SK-N-SH (cell line): ENCODE data around the gene F2. TPM values are rescaled to one million over a fixed set of nuclear protein-coding genes. Genes with fewer than 3 reads are reported as not detected.

Experiments
- CTCF ChIA-PET: fragments of 300-600, 350-600 bp; formaldehyde crosslinking; extraction: SDS; loops from one replicate; lab custom pipeline; 2021; lab: Yijun Ruan, JAX
- POLR2A ChIA-PET: fragments of 350-600 bp; sonication (Branson Sonifier 250); formaldehyde crosslinking; extraction: SDS; loops from one replicate; lab custom pipeline; 2020; ENCODE audit warnings: antibody characterized with exemption, inconsistent platforms; lab: Yijun Ruan, JAX
- DNase-seq: peaks from one replicate; pipeline ENCODE4 v3.0.0; 2012
- H2AFZ ChIP-seq: fragments of 200-600 bp; sonication (generic); 2 replicates; pipeline ENCODE4 v1.8.1; 2016; ENCODE audit warnings: antibody characterized with exemption, mild to moderate bottlenecking, low read depth
- H3F3A ChIP-seq: fragments of 200-600 bp; sonication (generic); replicated peaks from 2 replicates; pipeline ENCODE3; 2016; ENCODE audit warnings: antibody characterized with exemption, mild to moderate bottlenecking; ENCODE audit not compliant: insufficient read depth
- H3K27ac ChIP-seq, 2 experiments: fragments of 200-500 bp in 1 of 2; fragments of 200-600 bp in 1 of 2; sonication (Bioruptor generic) in 1 of 2; sonication (generic), shearing (Covaris generic) in 1 of 2; 2 replicates each; pipeline versions ENCODE4 v1.5.1 to v1.6.1; 2014 to 2016; ENCODE audit warnings: low read depth in 2 of 2, inconsistent platforms in 1 of 2, low read length in 1 of 2, mild to moderate bottlenecking in 1 of 2, mixed read lengths in 1 of 2
- H3K27me3 ChIP-seq: fragments of 200-600 bp; sonication (generic), shearing (Covaris generic); 2 replicates; pipeline ENCODE4 v1.6.1; 2016; ENCODE audit warnings: mixed run types; ENCODE audit not compliant: insufficient read depth
- H3K36me3 ChIP-seq, 2 experiments: fragments of 200-500 bp in 1 of 2; fragments of 200-600 bp in 1 of 2; sonication (Bioruptor generic) in 1 of 2; sonication (generic) in 1 of 2; replicated peaks in 1 of 2; 2 replicates each; pipeline versions ENCODE3 to v1.5.1; 2014 to 2016; ENCODE audit warnings: low read length in 1 of 2, mild to moderate bottlenecking in 1 of 2; ENCODE audit not compliant: insufficient read depth in 2 of 2, control insufficient read depth in 1 of 2
- H3K4me1 ChIP-seq, 2 experiments: fragments of 200-500 bp in 1 of 2; fragments of 200-600 bp in 1 of 2; sonication (Bioruptor generic) in 1 of 2; sonication (generic), shearing (Covaris generic) in 1 of 2; 2 replicates each; pipeline versions ENCODE4 v1.5.1 to v1.6.1; 2014 to 2016; ENCODE audit warnings: low read depth in 1 of 2, low read length in 1 of 2, mixed run types in 1 of 2; ENCODE audit not compliant: insufficient read depth in 2 of 2, control insufficient read depth in 1 of 2
- H3K4me2 ChIP-seq: fragments of 200-600 bp; sonication (generic), shearing (Covaris generic); 2 replicates; pipeline ENCODE4 v1.6.1; 2017; ENCODE audit warnings: mixed run types
- H3K4me3 ChIP-seq, 2 experiments: fragments of 200-500 bp in 1 of 2; fragments of 200-600 bp in 1 of 2; sonication (Bioruptor generic) in 1 of 2; sonication (generic), shearing (Covaris generic) in 1 of 2; 2 replicates each; pipeline versions ENCODE4 v1.5.1 to v1.8.1; 2014 to 2016; ENCODE audit warnings: low read depth in 2 of 2, inconsistent platforms in 1 of 2, low read length in 1 of 2, mild to moderate bottlenecking in 1 of 2, mixed read lengths in 1 of 2, moderate library complexity in 1 of 2
- H3K79me2 ChIP-seq: fragments of 200-600 bp; sonication (generic); 2 replicates; pipeline ENCODE4 v1.8.1; 2017; ENCODE audit warnings: mild to moderate bottlenecking; ENCODE audit not compliant: insufficient read depth
- H3K9ac ChIP-seq: fragments of 200-600 bp; sonication (generic); 2 replicates; pipeline ENCODE4 v1.6.1; 2017; ENCODE audit warnings: mixed run types
- H3K9me2 ChIP-seq: fragments of 200-600 bp; sonication (generic); 2 replicates; pipeline ENCODE4 v1.6.1; 2017; ENCODE audit warnings: mixed run types
- H3K9me3 ChIP-seq: fragments of 200-600 bp; sonication (generic); 2 replicates; pipeline ENCODE4 v1.6.1; 2017; ENCODE audit warnings: mixed run types, mild to moderate bottlenecking, moderate library complexity
- H4K20me1 ChIP-seq: fragments of 200-600 bp; sonication (generic); 2 replicates; pipeline ENCODE4 v1.6.1; 2017; ENCODE audit warnings: mild to moderate bottlenecking, mixed run types; ENCODE audit not compliant: insufficient read depth
- CHD2 ChIP-seq: fragments of 150-350 bp; IDR thresholded peaks from 2 replicates; pipeline ENCODE4 v1.6.1; 2018; ENCODE audit warnings: low read length; ENCODE audit not compliant: partially characterized antibody
- FOXJ3 ChIP-seq: sonication (generic); formaldehyde crosslinking; IDR thresholded peaks from 2 replicates; pipeline ENCODE4 v1.5.1; 2020; ENCODE audit warnings: mild to moderate bottlenecking, missing genetic modification reagents
- GABPA ChIP-seq: IDR thresholded peaks from 2 replicates; pipeline ENCODE4 v1.4.0; 2012; ENCODE audit warnings: low read depth, mild to moderate bottlenecking
- GATA2 ChIP-seq: sonication (generic); formaldehyde crosslinking; IDR thresholded peaks from 2 replicates; pipeline ENCODE4 v1.5.0; 2020; ENCODE audit warnings: mild to moderate bottlenecking, missing genetic modification reagents
- IRF3 ChIP-seq: fragments of 150-350 bp; IDR thresholded peaks from 2 replicates; pipeline ENCODE4 v1.6.1; 2016; ENCODE audit warnings: mild to moderate bottlenecking, low read depth, low read length
- NRF1 ChIP-seq: IDR thresholded peaks from 2 replicates; pipeline ENCODE4 v1.6.1; 2012; ENCODE audit warnings: low read depth, mild to moderate bottlenecking, low read length
- PBX3 ChIP-seq: IDR thresholded peaks from 2 replicates; pipeline ENCODE4; 2012
- POLR2AphosphoS5 ChIP-seq: IDR thresholded peaks from 2 replicates; pipeline ENCODE4 v1.6.1; 2012; ENCODE audit warnings: low read depth, low read length
- RFX5 ChIP-seq: IDR thresholded peaks from 2 replicates; pipeline ENCODE4 v1.6.1; 2012; ENCODE audit warnings: mild to moderate bottlenecking, improper control_type of control experiment, low read length
- SMC3 ChIP-seq: IDR thresholded peaks from 2 replicates; pipeline ENCODE4 v1.6.1; 2012; ENCODE audit warnings: low read depth, low read length, improper control_type of control experiment
- TCF12 ChIP-seq: IDR thresholded peaks from 2 replicates; pipeline ENCODE4 v1.4.0; 2012
- YY1 ChIP-seq: IDR thresholded peaks from 2 replicates; pipeline ENCODE4 v1.4.0; 2012; ENCODE audit warnings: low read depth, mild to moderate bottlenecking
- WGBS: methylation state at CpG from one replicate; pipeline ENCODE4 v1.1.6; 2017; ENCODE audit warnings: low lambda C conversion rate; 5-methylcytosine and 5-hydroxymethylcytosine counted together
- polyA plus RNA-seq, 3 experiments: library from polyadenylated mRNA; depleted of rRNA; stranded (reverse); fragments of >200 nt; gene quantifications; 2 replicates each; pipeline ENCODE4 v1.2.3, GENCODE V29; 2012
- TF ChIP-seq, protein P1 (sequence below): fragments of 150-350 bp; IDR thresholded peaks from 2 replicates; pipeline ENCODE4 v1.6.1; 2017; ENCODE audit warnings: antibody characterized with exemption, low read length, low read depth, borderline replicate concordance
- TF ChIP-seq, protein P2 (sequence below): IDR thresholded peaks from 2 replicates; pipeline ENCODE4 v1.4.0; 2012; ENCODE audit warnings: low read depth, borderline replicate concordance
- TF ChIP-seq, protein P3 (sequence below): IDR thresholded peaks from 2 replicates; pipeline ENCODE4 v1.4.0; 2012; ENCODE audit warnings: low read depth

Gene F2
- polyA plus RNA-seq, 1 of the 3 experiments (the other 2 are of a cell fraction), result 0.07 TPM

DNA sequence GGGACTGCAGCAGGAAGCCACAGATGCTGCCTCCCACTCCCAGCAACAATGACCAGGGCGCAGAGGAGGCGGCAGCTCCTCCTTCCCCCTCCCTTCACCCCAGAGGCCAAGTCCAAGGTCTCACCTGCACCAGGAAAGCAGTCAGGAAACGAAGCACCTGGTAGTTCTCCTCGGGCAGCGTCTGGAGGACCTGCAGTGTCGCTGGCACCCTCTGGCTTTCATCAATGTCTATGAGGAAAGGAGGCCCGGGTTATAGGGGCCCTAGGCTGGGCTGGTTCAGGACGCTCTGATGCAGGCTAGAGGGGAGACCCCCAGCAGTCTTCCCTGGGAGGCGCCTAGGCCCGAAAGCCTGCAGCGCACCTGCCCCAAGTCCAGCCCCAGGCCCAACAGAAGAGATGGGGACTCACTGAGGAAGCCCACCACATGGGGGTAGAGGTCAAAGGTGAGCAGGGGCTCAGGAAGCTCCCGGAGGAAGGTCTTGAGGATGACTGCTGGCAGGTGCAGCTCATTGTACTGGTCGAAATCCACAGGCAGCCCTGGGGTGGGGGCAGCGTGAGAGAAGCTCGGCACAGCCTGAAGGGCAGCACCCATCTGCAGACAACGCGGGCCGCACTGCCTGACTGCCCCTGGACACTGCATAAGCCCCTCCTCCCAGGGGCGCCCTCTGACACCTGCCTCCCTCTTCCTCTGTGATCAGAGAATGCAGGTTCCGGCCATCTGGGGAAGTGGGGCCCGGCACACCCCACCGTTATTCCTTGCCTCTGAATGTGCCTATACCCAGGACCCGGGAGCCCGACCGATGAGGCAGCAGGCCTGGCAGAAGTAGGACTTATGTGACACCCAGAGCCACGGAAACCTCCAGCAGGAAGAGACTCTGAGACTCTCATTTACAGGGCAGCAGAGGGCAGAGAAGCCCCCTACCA lies 39.5 kb upstream of the F2 start:
- Histone ChIP-seq H4K20me1 (no peaks in the 10 kb centered on the region), H2AFZ (no peak overlapping the region), H3K4me2 (no peak overlapping the region), H3K4me3 (no peak overlapping the region), H3K9ac (no peak overlapping the region), H3K79me2 (no peaks in the 10 kb centered on the region; the same call in 1 of the 2 replicates), H3K9me2 (no peaks in the 10 kb centered on the region), H3F3A (peaks cover 4% of the 10 kb centered on the region), H3K36me3 (peaks cover 11 to 46% of the 10 kb centered on the region in 2 experiments), H3K4me1 (peaks cover 0 to 12% of the 10 kb centered on the region in 2 experiments; a peak in 1 of 4 replicates), H3K27me3 (no peaks in the 10 kb centered on the region), H3K9me3 (no peaks in the 10 kb centered on the region), H3K27ac (no peak overlapping the region)
- no peak for DNase-seq
- TF ChIP-seq IRF3 (no peak), FOXJ3 (CRISPR knock-in tag) (no peak), POLR2AphosphoS5 (no peak), YY1 (no peak), CHD2 (no peak), RFX5 (no peak), GABPA (no peak), TCF12 (no peak), NRF1 (no peak), SMC3 (no peak), PBX3 (no peak), GATA2 (CRISPR knock-in tag) (no peak)
- TF ChIP-seq, protein P1, sequence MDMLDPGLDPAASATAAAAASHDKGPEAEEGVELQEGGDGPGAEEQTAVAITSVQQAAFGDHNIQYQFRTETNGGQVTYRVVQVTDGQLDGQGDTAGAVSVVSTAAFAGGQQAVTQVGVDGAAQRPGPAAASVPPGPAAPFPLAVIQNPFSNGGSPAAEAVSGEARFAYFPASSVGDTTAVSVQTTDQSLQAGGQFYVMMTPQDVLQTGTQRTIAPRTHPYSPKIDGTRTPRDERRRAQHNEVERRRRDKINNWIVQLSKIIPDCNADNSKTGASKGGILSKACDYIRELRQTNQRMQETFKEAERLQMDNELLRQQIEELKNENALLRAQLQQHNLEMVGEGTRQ, result no peak
- TF ChIP-seq, protein P2, sequence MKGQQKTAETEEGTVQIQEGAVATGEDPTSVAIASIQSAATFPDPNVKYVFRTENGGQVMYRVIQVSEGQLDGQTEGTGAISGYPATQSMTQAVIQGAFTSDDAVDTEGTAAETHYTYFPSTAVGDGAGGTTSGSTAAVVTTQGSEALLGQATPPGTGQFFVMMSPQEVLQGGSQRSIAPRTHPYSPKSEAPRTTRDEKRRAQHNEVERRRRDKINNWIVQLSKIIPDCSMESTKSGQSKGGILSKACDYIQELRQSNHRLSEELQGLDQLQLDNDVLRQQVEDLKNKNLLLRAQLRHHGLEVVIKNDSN, result no peak
- TF ChIP-seq, protein P3, sequence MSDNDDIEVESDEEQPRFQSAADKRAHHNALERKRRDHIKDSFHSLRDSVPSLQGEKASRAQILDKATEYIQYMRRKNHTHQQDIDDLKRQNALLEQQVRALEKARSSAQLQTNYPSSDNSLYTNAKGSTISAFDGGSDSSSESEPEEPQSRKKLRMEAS, result no peak
- ChIA-PET CTCF (interaction anchor here (0.6 to 1.6 kb wide), 2 partner anchors 11 to 18 kb away, joined by 3 to 4 read pairs; no protein-coding TSS in a partner anchor), POLR2A (interaction anchor here (0.6 kb wide), 1 partner anchor 18 kb away, joined by 3 read pairs; no protein-coding TSS in a partner anchor)
- WGBS, result 92% methylated on average over 11 of the region's 26 CpGs
